ENCODE results near the gene BOLA2. TPM values are rescaled to one million over a fixed set of nuclear protein-coding genes. Genes with fewer than 3 reads are reported as not detected.

Gene BOLA2
- total RNA-seq, 1 donor = 20.3 TPM

Small RNA genes lying within 50 kb of the gene (small RNA-seq; reads per million reads assigned to genes)
- not detected for gene AC133555.2

Other genes with a start within 250 kb of the BOLA2 start
- under 0.01 TPM in 2 replicates for gene NPIPB11, start 47.6 kb downstream of the BOLA2 start, total RNA-seq
- gene SLX1B, start 182 bp upstream of the BOLA2 start, total RNA-seq = 6.5 and 10.0 TPM in 2 replicates
- 0.43 and 1.6 TPM in 2 replicates for gene SULT1A4, start 5.6 kb upstream of the BOLA2 start, total RNA-seq
- gene NPIPB12, start 52.1 kb upstream of the BOLA2 start, total RNA-seq = 15.1 and 18.4 TPM in 2 replicates
- gene SPN, start 208.9 kb upstream of the BOLA2 start, total RNA-seq = not detected in 2 replicates
- gene QPRT, start 224.8 kb upstream of the BOLA2 start, total RNA-seq = 95.3 and 123 TPM in 2 replicates

All from fibroblast of villous mesenchyme (primary cell).